Stomach (tissue), 4 donors: ENCODE results near the gene SCYL1.
"Not testable (repeated sequence)": the region's sequence is repeated elsewhere in the genome, so short reads cannot be mapped to it uniquely, and the experiment has no call there.

ENCODE experiments used
- POLR2A ChIP-seq, 4 donors: fragments of 450-650 bp; IDR thresholded peaks; one replicate each; pipeline ENCODE4 v1.6.1; 2016; ENCODE audit warnings: antibody characterized with exemption in 4 of 4, control low read depth in 2 of 4, mild to moderate bottlenecking in 1 of 4, moderate library complexity in 1 of 4
- TF ChIP-seq, protein P1 (sequence below), 7 experiments: fragments of 450-650 bp in 4 of 7; fragments of 200-600 bp in 3 of 7; sonication (generic) in 3 of 7; IDR thresholded peaks; one replicate each; pipeline ENCODE4 v1.5.1; 2016 to 2019; ENCODE audit warnings: antibody characterized with exemption in 7 of 7, control low read depth in 2 of 7, mild to moderate bottlenecking in 1 of 7

DNA sequence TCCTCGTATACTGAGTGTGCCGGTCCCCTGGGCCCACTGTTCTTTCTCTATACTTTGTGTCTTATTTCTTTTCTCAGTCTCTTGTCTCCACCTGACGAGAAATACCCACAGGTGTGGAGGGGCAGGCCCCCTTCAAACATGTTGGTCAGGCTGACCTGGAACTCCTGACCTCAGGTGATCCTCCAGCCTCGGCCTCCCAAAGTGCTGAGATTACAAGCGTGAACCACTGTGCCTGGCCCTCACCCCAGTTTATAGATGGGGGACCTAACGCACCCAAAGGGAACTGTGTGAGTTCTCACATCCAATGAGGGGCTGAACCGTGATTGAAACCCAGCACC, 1.3 kb upstream of the SCYL1 start:
- TF ChIP-seq POLR2A (IDR thresholded peaks at IDR 0.05): not testable (repeated sequence)
- TF ChIP-seq, protein P1, sequence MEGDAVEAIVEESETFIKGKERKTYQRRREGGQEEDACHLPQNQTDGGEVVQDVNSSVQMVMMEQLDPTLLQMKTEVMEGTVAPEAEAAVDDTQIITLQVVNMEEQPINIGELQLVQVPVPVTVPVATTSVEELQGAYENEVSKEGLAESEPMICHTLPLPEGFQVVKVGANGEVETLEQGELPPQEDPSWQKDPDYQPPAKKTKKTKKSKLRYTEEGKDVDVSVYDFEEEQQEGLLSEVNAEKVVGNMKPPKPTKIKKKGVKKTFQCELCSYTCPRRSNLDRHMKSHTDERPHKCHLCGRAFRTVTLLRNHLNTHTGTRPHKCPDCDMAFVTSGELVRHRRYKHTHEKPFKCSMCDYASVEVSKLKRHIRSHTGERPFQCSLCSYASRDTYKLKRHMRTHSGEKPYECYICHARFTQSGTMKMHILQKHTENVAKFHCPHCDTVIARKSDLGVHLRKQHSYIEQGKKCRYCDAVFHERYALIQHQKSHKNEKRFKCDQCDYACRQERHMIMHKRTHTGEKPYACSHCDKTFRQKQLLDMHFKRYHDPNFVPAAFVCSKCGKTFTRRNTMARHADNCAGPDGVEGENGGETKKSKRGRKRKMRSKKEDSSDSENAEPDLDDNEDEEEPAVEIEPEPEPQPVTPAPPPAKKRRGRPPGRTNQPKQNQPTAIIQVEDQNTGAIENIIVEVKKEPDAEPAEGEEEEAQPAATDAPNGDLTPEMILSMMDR (IDR thresholded peaks at IDR 0.05): not testable (repeated sequence)
